Endodermal cell (in vitro differentiated cells): ENCODE measurements around the gene MBOAT2. TPM values are rescaled to one million over a fixed set of nuclear protein-coding genes. Genes with fewer than 3 reads are reported as not detected.
A peak's percentile ranks its signal among the peaks of the same experiment; 100 is the strongest.

Source experiments
- DNase-seq: peaks from one replicate; pipeline ENCODE4 v3.0.0-alpha.2; 2017
- H3K27ac ChIP-seq: 2 replicates; pipeline ENCODE4 v1.5.1; 2013; ENCODE audit warnings: mild to moderate bottlenecking, low read depth, low read length, moderate library complexity
- H3K27me3 ChIP-seq: 2 replicates; pipeline ENCODE4 v1.6.1; 2013; ENCODE audit warnings: mild to moderate bottlenecking, low read length, moderate library complexity; ENCODE audit not compliant: insufficient read depth, control insufficient read depth, poor library complexity, severe bottlenecking
- H3K36me3 ChIP-seq: 2 replicates; pipeline ENCODE4 v1.7.0; 2013; ENCODE audit warnings: mild to moderate bottlenecking, low read length, moderate library complexity; ENCODE audit not compliant: control insufficient read depth, insufficient read depth
- H3K4me1 ChIP-seq: one replicate; pipeline ENCODE4 v1.7.0; 2013; ENCODE audit warnings: low read length; ENCODE audit not compliant: control insufficient read depth, insufficient read depth
- H3K4me3 ChIP-seq: 2 replicates; pipeline ENCODE4 v1.5.1; 2013; ENCODE audit warnings: mild to moderate bottlenecking, low read length, moderate library complexity
- H3K9ac ChIP-seq: 2 replicates; pipeline ENCODE4 v1.6.1; 2013; ENCODE audit warnings: mild to moderate bottlenecking, low read length, moderate library complexity; ENCODE audit not compliant: poor library complexity, severe bottlenecking; ENCODE audit errors: extremely low read depth
- H3K9me3 ChIP-seq: 2 replicates; pipeline ENCODE4 v1.6.1; 2013; ENCODE audit warnings: mild to moderate bottlenecking, low read length, moderate library complexity; ENCODE audit not compliant: control insufficient read depth
- H3K27ac Mint-ChIP-seq: 2 replicates; pipeline ENCODE4 v1.8.0; 2020; ENCODE audit warnings: mixed read lengths
- H3K27me3 Mint-ChIP-seq: 2 replicates; pipeline ENCODE4 v1.8.0; 2021; ENCODE audit warnings: mild to moderate bottlenecking, mixed read lengths; ENCODE audit not compliant: insufficient read depth
- H3K36me3 Mint-ChIP-seq: 2 replicates; pipeline ENCODE4 v1.8.0; 2020; ENCODE audit warnings: low read depth, mixed read lengths
- H3K4me1 Mint-ChIP-seq: 2 replicates; pipeline ENCODE4 v1.8.0; 2020; ENCODE audit warnings: mixed read lengths
- H3K4me3 Mint-ChIP-seq: 2 replicates; pipeline ENCODE4 v1.8.0; 2020; ENCODE audit warnings: mild to moderate bottlenecking, moderate library complexity, mixed read lengths
- H3K9me3 Mint-ChIP-seq: 2 replicates; pipeline ENCODE4 v1.8.0; 2020; ENCODE audit warnings: mild to moderate bottlenecking, mixed read lengths
- CTCF ChIP-seq: fragments of 200-600 bp; sonication (generic); conservative IDR thresholded peaks from 2 replicates; pipeline ENCODE4 v1.5.0; 2021; ENCODE audit warnings: antibody characterized with exemption, mild to moderate bottlenecking
- WGBS, 2 experiments: methylation state at CpG; one replicate each; pipeline versions ENCODE4 v1.1.5 to v1.1.7; 2013; ENCODE audit warnings: missing lambda C conversion rate in 2 of 2, mixed read lengths in 1 of 2; ENCODE audit not compliant: insufficient coverage in 1 of 2, insufficient read length in 1 of 2; 5-methylcytosine and 5-hydroxymethylcytosine counted together
- total RNA-seq, 2 donors: library from RNA; stranded (reverse); fragmentation: NEBNext Ultra II Directional in 1 of 2; extraction: Animal tissue kit (Norgen Biotek cat#: 25700) in 1 of 2; gene quantifications; 2 replicates in 1 of 2; 3 replicates in 1 of 2; pipeline ENCODE4 v1.2.1, GENCODE V29; 2021

Gene MBOAT2
- total RNA-seq, 2 donors from 2014 or later: 45.3 to 51.0 TPM

GRCh38 chr2:8987410-8987809 is 16.1 kb downstream of the MBOAT2 start:
- Histone ChIP-seq H3K36me3 (no peaks in the 10 kb centered on the region), H3K27ac (no peak overlapping the region), H3K9ac (no peak overlapping the region), H3K27me3 (no peaks in the 10 kb centered on the region), H3K9me3 (no peaks in the 10 kb centered on the region), H3K4me1 (peaks cover 10% of the 10 kb centered on the region), H3K4me3 (no peak overlapping the region)
- WGBS, 2 experiments: 83 to 96% methylated on average over 1 to 3 of the region's 3 CpGs
- Mint-ChIP-seq H3K9me3 (no peaks in the 10 kb centered on the region), H3K4me3 (no peak overlapping the region), H3K4me1 (peaks cover 34% of the 10 kb centered on the region), H3K27ac (no peak overlapping the region), H3K27me3 (no peaks in the 10 kb centered on the region), H3K36me3 (no peaks in the 10 kb centered on the region)
- no peak for DNase-seq
- TF ChIP-seq CTCF: no peak

- Histone ChIP-seq H3K36me3 (no peaks in the 10 kb centered on the region), H3K9ac (no peak overlapping the region), H3K4me3 (no peak overlapping the region), H3K9me3 (no peaks in the 10 kb centered on the region), H3K4me1 (peaks cover 10% of the 10 kb centered on the region), H3K27ac (no peak overlapping the region), H3K27me3 (no peaks in the 10 kb centered on the region)
- peak; percentile 89 for DNase-seq
- Mint-ChIP-seq H3K9me3 (no peaks in the 10 kb centered on the region), H3K36me3 (no peaks in the 10 kb centered on the region), H3K27me3 (no peaks in the 10 kb centered on the region), H3K27ac (no peak overlapping the region), H3K4me3 (no peak overlapping the region), H3K4me1 (peaks cover 34% of the 10 kb centered on the region)
- TF ChIP-seq CTCF: peak; percentile 82
- WGBS, 2 experiments: 78 to 79% methylated on average over 9 to 11 of the region's 11 CpGs
These were observed 17.0 kb downstream of the MBOAT2 start for GRCh38 chr2:8986327-8986976.

GRCh38 chr2:8985561-8986326 is 17.7 kb downstream of the MBOAT2 start:
- Histone ChIP-seq H3K36me3 (no peaks in the 10 kb centered on the region), H3K4me3 (no peak overlapping the region), H3K27me3 (no peaks in the 10 kb centered on the region), H3K9ac (no peak overlapping the region), H3K9me3 (no peaks in the 10 kb centered on the region), H3K4me1 (peaks cover 10% of the 10 kb centered on the region), H3K27ac (no peak overlapping the region)
- TF ChIP-seq CTCF: no peak
- no peak for DNase-seq
- H3K36me3 Mint-ChIP-seq: no peaks in the 10 kb centered on the region
- no peaks in the 10 kb centered on the region for H3K9me3 Mint-ChIP-seq
- H3K27me3 Mint-ChIP-seq: no peaks in the 10 kb centered on the region
- no peak overlapping the region for H3K27ac Mint-ChIP-seq
- 95 to 100% methylated on average over 3 to 4 of the region's 4 CpGs for WGBS, 2 experiments
- H3K4me1 Mint-ChIP-seq: peaks cover 31% of the 10 kb centered on the region
- H3K4me3 Mint-ChIP-seq: no peak overlapping the region
